C4-2B (cell line): ENCODE results near the gene MRPL10.

Experiments
- ZFX ChIP-seq: fragments of 450-650 bp; IDR thresholded peaks from 2 replicates; pipeline ENCODE4 v1.6.1; 2017
- TF ChIP-seq, protein P1 (sequence below): fragments of 450-650 bp; conservative IDR thresholded peaks from 2 replicates; pipeline ENCODE4 v1.5.1; 2017; ENCODE audit warnings: mild to moderate bottlenecking

DNA sequence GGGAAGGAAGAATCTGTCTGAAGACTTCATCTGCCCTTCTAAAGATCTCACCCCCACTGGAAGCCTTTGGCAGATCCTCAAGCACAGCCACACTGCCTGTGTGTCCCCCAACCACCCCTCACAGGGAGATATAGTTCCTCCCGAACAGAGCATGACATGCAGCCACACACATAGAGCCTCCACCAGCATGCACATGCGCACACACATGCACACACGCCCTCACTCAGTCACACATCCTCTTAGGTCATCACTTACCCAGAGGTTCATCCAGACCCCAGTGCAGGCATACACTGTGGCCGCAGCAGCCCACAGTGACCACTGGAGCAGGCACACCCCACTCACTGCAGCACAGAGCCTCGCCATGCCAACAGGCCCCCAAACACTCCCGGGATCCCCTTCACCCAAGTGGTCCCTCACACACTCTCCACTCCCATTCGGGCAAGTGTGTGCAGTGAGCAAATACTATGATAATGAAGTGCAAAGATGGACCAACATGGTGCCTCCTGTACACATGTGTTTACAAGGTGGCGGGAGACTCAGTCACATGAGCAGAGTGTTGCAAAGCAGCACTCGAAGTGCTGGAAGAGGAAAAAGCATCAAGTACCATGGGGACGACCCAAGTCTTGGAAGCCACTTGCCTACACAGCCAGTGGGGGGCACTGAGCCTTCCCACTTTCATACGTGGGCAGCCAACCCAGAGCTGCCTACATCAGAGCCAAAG, 36.6 kb upstream of the MRPL10 start:
- TF ChIP-seq, protein P1, sequence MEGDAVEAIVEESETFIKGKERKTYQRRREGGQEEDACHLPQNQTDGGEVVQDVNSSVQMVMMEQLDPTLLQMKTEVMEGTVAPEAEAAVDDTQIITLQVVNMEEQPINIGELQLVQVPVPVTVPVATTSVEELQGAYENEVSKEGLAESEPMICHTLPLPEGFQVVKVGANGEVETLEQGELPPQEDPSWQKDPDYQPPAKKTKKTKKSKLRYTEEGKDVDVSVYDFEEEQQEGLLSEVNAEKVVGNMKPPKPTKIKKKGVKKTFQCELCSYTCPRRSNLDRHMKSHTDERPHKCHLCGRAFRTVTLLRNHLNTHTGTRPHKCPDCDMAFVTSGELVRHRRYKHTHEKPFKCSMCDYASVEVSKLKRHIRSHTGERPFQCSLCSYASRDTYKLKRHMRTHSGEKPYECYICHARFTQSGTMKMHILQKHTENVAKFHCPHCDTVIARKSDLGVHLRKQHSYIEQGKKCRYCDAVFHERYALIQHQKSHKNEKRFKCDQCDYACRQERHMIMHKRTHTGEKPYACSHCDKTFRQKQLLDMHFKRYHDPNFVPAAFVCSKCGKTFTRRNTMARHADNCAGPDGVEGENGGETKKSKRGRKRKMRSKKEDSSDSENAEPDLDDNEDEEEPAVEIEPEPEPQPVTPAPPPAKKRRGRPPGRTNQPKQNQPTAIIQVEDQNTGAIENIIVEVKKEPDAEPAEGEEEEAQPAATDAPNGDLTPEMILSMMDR = no peak
- TF ChIP-seq ZFX = no peak
